Measurements from ENCODE around the gene ATAT1. TPM values are rescaled to one million over a fixed set of nuclear protein-coding genes. Genes with fewer than 3 reads are reported as not detected.

The ATAT1 gene
- total RNA-seq, 1 donor from 2014 or later: 30.3 TPM

DNA sequence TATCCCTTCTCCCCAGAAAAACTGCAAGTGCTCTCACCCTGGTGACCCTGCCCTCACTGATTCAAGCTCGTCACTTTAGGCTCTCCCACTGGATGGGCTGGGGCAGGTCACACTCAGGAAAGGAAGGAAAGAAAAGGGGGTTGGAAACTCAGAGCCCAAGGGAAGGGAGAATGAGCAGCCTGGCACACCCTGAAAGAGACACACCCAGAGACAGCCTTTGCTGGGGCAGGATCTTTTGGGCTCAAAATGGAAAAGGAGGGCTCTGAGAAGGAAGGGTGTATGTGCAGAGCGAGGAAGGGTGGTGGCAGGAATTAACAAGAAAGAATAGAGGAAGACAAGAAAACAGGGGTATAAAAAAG, 57.3 kb downstream of the ATAT1 start:
- no peaks in the 10 kb centered on the region for H3K9me3 Mint-ChIP-seq (ENCODE audit: unreplicated experiment)
- DNase-seq (ENCODE audit: low spot score): no peak
- peaks cover 44% of the 10 kb centered on the region for H3K36me3 Mint-ChIP-seq (ENCODE audit: low read depth, unreplicated experiment)
- H3K4me3 Mint-ChIP-seq (ENCODE audit: unreplicated experiment): peak overlapping the region; percentile 100
- TF ChIP-seq, protein P1, sequence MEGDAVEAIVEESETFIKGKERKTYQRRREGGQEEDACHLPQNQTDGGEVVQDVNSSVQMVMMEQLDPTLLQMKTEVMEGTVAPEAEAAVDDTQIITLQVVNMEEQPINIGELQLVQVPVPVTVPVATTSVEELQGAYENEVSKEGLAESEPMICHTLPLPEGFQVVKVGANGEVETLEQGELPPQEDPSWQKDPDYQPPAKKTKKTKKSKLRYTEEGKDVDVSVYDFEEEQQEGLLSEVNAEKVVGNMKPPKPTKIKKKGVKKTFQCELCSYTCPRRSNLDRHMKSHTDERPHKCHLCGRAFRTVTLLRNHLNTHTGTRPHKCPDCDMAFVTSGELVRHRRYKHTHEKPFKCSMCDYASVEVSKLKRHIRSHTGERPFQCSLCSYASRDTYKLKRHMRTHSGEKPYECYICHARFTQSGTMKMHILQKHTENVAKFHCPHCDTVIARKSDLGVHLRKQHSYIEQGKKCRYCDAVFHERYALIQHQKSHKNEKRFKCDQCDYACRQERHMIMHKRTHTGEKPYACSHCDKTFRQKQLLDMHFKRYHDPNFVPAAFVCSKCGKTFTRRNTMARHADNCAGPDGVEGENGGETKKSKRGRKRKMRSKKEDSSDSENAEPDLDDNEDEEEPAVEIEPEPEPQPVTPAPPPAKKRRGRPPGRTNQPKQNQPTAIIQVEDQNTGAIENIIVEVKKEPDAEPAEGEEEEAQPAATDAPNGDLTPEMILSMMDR (IDR thresholded peaks at IDR 0.05; ENCODE audit: unreplicated experiment): no peak
- peaks cover 60% of the 10 kb centered on the region for H3K4me1 Mint-ChIP-seq (ENCODE audit: unreplicated experiment)
- peaks cover 28% of the 10 kb centered on the region for H3K27me3 Mint-ChIP-seq (ENCODE audit: unreplicated experiment)
- H3K27ac Mint-ChIP-seq (ENCODE audit: unreplicated experiment): peak overlapping the region; percentile 99

DNA sequence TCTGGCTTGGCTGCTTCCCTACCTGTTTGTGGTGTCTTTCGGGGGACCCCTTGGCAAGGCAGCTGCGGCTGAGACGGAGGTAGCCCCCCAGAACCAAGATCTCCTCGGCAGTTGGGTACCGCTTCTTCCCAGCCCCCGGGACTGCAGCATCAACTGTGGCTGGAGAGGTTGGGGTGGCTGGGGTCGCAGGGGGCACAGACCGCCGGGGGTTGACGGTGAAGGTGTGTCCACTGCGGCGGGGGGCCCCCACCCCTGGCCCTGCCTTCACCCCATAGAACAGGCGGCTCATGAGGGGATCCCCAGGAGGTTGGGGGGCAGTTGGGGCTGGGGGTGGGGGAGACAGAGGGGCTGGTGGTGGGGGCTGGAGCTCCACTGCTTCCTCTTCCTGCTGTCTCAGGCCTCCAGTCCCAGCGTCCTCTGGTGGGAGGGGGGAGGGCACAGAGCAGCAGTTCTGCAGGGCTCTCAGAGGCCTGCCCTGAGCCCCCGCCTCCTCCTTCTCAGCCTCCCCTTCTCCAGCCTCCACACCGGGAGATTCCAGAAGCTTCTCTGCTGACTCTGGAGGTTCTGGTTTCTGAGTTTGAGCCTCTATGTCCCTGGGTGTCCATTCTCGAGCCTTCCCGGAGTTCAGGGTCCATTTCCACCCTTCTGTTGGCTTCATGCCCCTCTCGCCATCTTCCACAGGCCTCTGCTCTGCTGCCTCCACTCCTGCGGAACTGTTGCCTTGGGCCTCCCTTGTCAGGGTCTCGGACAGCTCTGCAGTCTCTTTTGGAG, 57.9 kb downstream of the ATAT1 start:
- TF ChIP-seq, protein P1 (IDR thresholded peaks at IDR 0.05; ENCODE audit: unreplicated experiment): no peak
- H3K4me3 Mint-ChIP-seq (ENCODE audit: unreplicated experiment): peak overlapping the region; percentile 100
- no peaks in the 10 kb centered on the region for H3K9me3 Mint-ChIP-seq (ENCODE audit: unreplicated experiment)
- H3K27me3 Mint-ChIP-seq (ENCODE audit: unreplicated experiment): peaks cover 28% of the 10 kb centered on the region
- H3K4me1 Mint-ChIP-seq (ENCODE audit: unreplicated experiment): peaks cover 58% of the 10 kb centered on the region
- DNase-seq (ENCODE audit: low spot score): peak; percentile 48
- peak overlapping the region; percentile 99 for H3K27ac Mint-ChIP-seq (ENCODE audit: unreplicated experiment)
- H3K36me3 Mint-ChIP-seq (ENCODE audit: low read depth, unreplicated experiment): peaks cover 44% of the 10 kb centered on the region

DNA sequence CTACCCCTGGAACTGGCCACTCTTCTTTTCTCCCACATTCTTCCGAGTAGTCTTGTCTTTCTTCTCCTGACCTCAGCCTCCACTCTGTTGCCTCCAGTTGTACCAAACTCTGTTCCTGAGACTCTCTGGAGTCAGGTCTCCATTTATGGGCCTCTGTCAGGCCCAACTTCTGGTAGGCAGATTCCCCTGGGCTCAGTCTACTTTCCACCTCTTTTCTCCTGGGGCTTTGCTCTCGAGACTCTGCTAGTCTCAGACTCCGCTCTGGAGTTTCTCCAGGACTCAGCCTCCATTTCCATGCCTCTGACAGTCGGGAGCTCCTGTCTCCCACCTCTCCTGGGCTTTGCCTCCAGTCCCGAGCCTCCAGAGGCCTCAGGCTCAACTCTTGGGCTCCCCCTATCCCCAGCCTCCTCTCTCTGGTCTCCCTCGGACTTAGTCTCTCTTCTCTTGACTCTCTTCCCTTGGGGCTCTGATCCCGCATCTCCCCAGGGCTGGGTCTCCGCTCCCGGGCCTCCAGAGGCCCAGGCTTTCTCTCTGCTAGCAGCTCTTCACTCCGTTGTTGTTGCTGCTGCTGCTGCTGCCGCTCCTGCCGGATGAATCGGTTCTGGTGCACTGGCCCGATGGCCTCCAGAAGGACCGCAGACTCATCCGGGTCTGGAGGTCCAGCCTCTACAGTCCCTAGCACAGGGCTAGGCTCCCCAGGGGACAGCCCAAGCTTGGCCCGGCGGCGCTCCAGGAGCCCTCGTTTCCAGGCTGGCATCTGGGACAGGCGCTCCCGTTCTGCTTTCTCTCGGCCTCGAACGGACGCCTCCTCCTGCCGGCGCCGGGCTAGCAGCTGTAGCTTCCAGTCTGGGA, 58.7 kb downstream of the ATAT1 start:
- TF ChIP-seq, protein P1 (IDR thresholded peaks at IDR 0.05; ENCODE audit: unreplicated experiment): no peak
- peaks cover 58% of the 10 kb centered on the region for H3K4me1 Mint-ChIP-seq (ENCODE audit: unreplicated experiment)
- H3K27me3 Mint-ChIP-seq (ENCODE audit: unreplicated experiment): peaks cover 28% of the 10 kb centered on the region
- DNase-seq (ENCODE audit: low spot score): peak; percentile 29
- peak overlapping the region; percentile 99 for H3K4me3 Mint-ChIP-seq (ENCODE audit: unreplicated experiment)
- H3K9me3 Mint-ChIP-seq (ENCODE audit: unreplicated experiment): no peaks in the 10 kb centered on the region
- peak overlapping the region; percentile 94 for H3K27ac Mint-ChIP-seq (ENCODE audit: unreplicated experiment)
- peaks cover 44% of the 10 kb centered on the region for H3K36me3 Mint-ChIP-seq (ENCODE audit: low read depth, unreplicated experiment)

DNA sequence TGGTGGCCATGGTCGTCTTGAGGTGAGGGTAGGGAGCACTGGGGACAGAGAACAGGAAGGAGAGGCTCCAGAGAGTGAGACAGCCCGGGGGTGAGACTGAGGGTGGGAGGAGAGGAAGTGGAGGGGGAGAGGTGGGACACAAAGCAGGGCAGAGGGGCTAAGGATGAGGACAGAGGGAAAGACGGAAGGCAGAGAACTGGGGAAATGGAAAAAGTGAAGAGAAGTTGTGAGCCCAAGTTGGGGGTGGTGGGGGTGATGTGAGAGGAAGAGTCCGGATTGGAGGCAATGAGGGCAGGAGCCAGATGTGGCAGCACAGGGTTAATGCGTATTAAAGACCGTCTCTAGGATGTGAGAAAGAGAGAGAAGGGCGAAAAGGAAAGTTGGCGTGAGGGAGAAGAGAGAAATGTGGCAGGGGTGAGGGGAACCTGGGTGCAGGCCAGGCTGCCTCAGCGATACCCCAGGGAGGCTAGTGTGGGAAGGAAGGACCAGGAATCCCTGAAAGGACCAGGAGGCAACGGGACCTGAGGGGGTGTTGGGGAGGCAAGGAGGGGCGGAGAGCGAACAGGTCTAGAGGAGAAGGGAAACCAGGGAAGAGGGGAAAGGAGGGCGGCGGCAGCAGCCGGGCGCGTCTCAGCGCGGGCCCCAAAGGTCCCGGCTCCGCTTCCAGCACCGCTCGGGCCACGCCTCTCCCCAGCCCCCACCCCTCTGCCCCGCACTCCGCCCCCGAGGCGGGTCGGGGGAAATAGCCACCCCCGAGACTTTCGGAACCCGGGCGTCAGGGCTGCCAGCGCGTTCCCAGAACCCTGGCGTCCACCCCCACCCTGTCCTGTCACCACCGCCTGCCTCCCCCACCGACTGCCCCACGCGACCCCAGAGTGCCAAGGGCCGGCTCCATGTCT, 59.6 kb downstream of the ATAT1 start, which contains the start of gene PPP1R18:
Gene PPP1R18, minus strand, starts transcription at position 637 of the 899 bp plus-strand sequence. Its CDS starts 627 bp downstream, at position 10.
- peak; percentile 66 for DNase-seq (ENCODE audit: low spot score)
- H3K27me3 Mint-ChIP-seq (ENCODE audit: unreplicated experiment): peaks cover 32% of the 10 kb centered on the region

More for the DNA sequence above, 59.6 kb downstream of the ATAT1 start, which contains the start of gene PPP1R18:
- Mint-ChIP-seq H3K36me3 (ENCODE audit: low read depth, unreplicated experiment) (peaks cover 40% of the 10 kb centered on the region), H3K9me3 (ENCODE audit: unreplicated experiment) (no peaks in the 10 kb centered on the region), H3K4me3 (ENCODE audit: unreplicated experiment) (peak within 1 kb of the TSS; percentile 99), H3K4me1 (ENCODE audit: unreplicated experiment) (peaks cover 60% of the 10 kb centered on the region), H3K27ac (ENCODE audit: unreplicated experiment) (peak within 1 kb of the TSS; percentile 94)
- TF ChIP-seq, protein P1 (IDR thresholded peaks at IDR 0.05; ENCODE audit: unreplicated experiment): no peak

Data from endothelial cell (in vitro differentiated cells).